K562 (cell line): Measurements from ENCODE around the gene ACTL7B. TPM values are rescaled to one million over a fixed set of nuclear protein-coding genes. Genes with fewer than 3 reads are reported as not detected.
"Not testable (repeated sequence)": the region's sequence is repeated elsewhere in the genome, so short reads cannot be mapped to it uniquely, and the experiment has no call there.

ENCODE experiments used
- ATAC-seq: fragments of 200-7000 bp; cut with Tn5 transposase; 3 replicates; pipeline ENCODE4 v1.9.1; 2020; ENCODE audit warnings: moderate library complexity
- BruUV-seq: library from RNA; stranded (reverse); fragments of 400-500 nt; replicated peaks from 2 replicates; lab custom pipeline; 2021; lab: Mats Ljungman, UMichigan
- CTCF ChIA-PET: fragments of 300-600 bp; formaldehyde crosslinking; extraction: SDS; loops from one replicate; lab custom pipeline; 2021; ENCODE audit warnings: low intra/inter-chr PET ratio; lab: Yijun Ruan, JAX
- POLR2A ChIA-PET: fragments of 300-600, 350-650 bp; sonication (Branson Sonifier 250); formaldehyde crosslinking; extraction: SDS; loops from one replicate; lab custom pipeline; 2021; ENCODE audit warnings: antibody characterized with exemption, inconsistent platforms; lab: Yijun Ruan, JAX
- DNase-seq, 4 experiments: peaks; one replicate each; pipeline versions ENCODE4 v3.0.0 to v3.0.0-alpha.2; 2011 to 2018; ENCODE audit warnings: low spot score in 3 of 4, mixed read lengths in 3 of 4; ENCODE audit errors: extremely low read depth in 1 of 4
- FAIRE-seq: peaks from 2 replicates; lab custom pipeline; 2011; peaks lifted over from hg19 to GRCh38; lab: Jason Lieb, UNC
- H2AFZ ChIP-seq: 2 replicates; pipeline ENCODE4 v1.6.0; 2011; ENCODE audit warnings: low read depth, low read length, control low read depth, inconsistent platforms
- H3K27ac ChIP-seq: fragments of 200-600 bp; 3 replicates; pipeline ENCODE4 v1.8.0; 2011; ENCODE audit warnings: low read depth, mild to moderate bottlenecking, control low read depth, inconsistent platforms, low read length, moderate library complexity, mixed read lengths; ENCODE audit errors: extremely low read depth
- H3K27me3 ChIP-seq, 2 experiments: fragments of 300-600 bp in 1 of 2; 2 replicates in 1 of 2; 3 replicates in 1 of 2; pipeline versions ENCODE4 v1.6.0 to v1.8.0; 2011; ENCODE audit warnings: inconsistent platforms in 2 of 2, low read length in 2 of 2, mild to moderate bottlenecking in 1 of 2, mixed read lengths in 1 of 2, moderate library complexity in 1 of 2; ENCODE audit not compliant: control insufficient read depth in 2 of 2, insufficient read depth in 2 of 2
- H3K36me3 ChIP-seq: fragments of 300-600 bp; 3 replicates; pipeline ENCODE4 v1.8.0; 2011; ENCODE audit warnings: mild to moderate bottlenecking, low read length, inconsistent platforms; ENCODE audit not compliant: control insufficient read depth, insufficient read depth
- H3K4me1 ChIP-seq, 2 experiments: fragments of 200-600 bp in 1 of 2; replicated peaks in 1 of 2; 2 replicates in 1 of 2; 3 replicates in 1 of 2; pipeline versions ENCODE4 v1.5.1 to v1.8.0; 2011; ENCODE audit warnings: inconsistent platforms in 2 of 2, low read length in 2 of 2, mild to moderate bottlenecking in 1 of 2, mixed read lengths in 1 of 2, moderate library complexity in 1 of 2; ENCODE audit not compliant: control insufficient read depth in 2 of 2, insufficient read depth in 2 of 2
- H3K4me2 ChIP-seq: 2 replicates; pipeline ENCODE4 v1.6.1; 2011; ENCODE audit warnings: low read length, control low read depth, inconsistent platforms, mixed read lengths; ENCODE audit not compliant: insufficient read depth
- H3K4me3 ChIP-seq: fragments of 200-600 bp; sonication (generic), shearing (Covaris generic); 2 replicates; pipeline ENCODE4 v1.5.1; 2016; ENCODE audit warnings: control low read depth, inconsistent platforms
- H3K79me2 ChIP-seq: fragments of 200-600 bp; 3 replicates; pipeline ENCODE4 v1.8.0; 2011; ENCODE audit warnings: low read length, inconsistent platforms; ENCODE audit not compliant: control insufficient read depth, insufficient read depth
- H3K9ac ChIP-seq, 2 experiments: 2 replicates each; pipeline versions ENCODE4 v1.6.0 to v1.6.1; 2011; ENCODE audit warnings: low read depth in 2 of 2, low read length in 2 of 2, control low read depth in 1 of 2, inconsistent platforms in 1 of 2, mild to moderate bottlenecking in 1 of 2, mixed read lengths in 1 of 2; ENCODE audit not compliant: insufficient read depth in 1 of 2
- H3K9me1 ChIP-seq: one replicate; pipeline ENCODE4 v1.6.0; 2011; ENCODE audit warnings: inconsistent platforms, mild to moderate bottlenecking, low read length, moderate library complexity; ENCODE audit not compliant: control insufficient read depth, insufficient read depth
- H3K9me3 ChIP-seq: replicated peaks from 2 replicates; pipeline ENCODE4 v1.5.1; 2011; ENCODE audit warnings: low read depth, low read length, inconsistent platforms; ENCODE audit not compliant: control insufficient read depth, insufficient read depth
- H4K20me1 ChIP-seq: replicated peaks from 2 replicates; pipeline ENCODE4 v1.6.1; 2011; ENCODE audit warnings: low read length, inconsistent platforms, mixed read lengths; ENCODE audit not compliant: control insufficient read depth, insufficient read depth
- E2F3 ChIP-seq: fragments of 250-450 bp; sonication (Bioruptor Pico); IDR thresholded peaks from 2 replicates; pipeline ENCODE4 v1.4.0; 2020; ENCODE audit warnings: mild to moderate bottlenecking
- KLF10 ChIP-seq: fragments of 250-450 bp; sonication (Bioruptor Pico); IDR thresholded peaks from 2 replicates; pipeline ENCODE4 v1.6.1; 2021; ENCODE audit warnings: matching md5 sums
- NR1H2 ChIP-seq: sonication (generic); formaldehyde crosslinking; IDR thresholded peaks from 2 replicates; pipeline ENCODE4 v1.4.0; 2020; ENCODE audit warnings: mild to moderate bottlenecking, missing genetic modification reagents
- PURB ChIP-seq: sonication (generic); formaldehyde crosslinking; IDR thresholded peaks from 2 replicates; pipeline ENCODE4 v1.9.0; 2021; ENCODE audit warnings: low read depth, mild to moderate bottlenecking, missing genetic modification reagents
- SAFB ChIP-seq: fragments of 200-400 bp; formaldehyde crosslinking; IDR thresholded peaks from 2 replicates; pipeline ENCODE4 v1.6.1; 2017; ENCODE audit warnings: low read depth, low read length, borderline replicate concordance
- SMAD4 ChIP-seq: fragments of 250-450 bp; sonication (Bioruptor Pico); conservative IDR thresholded peaks from 2 replicates; pipeline ENCODE4 v1.8.0; 2021; ENCODE audit warnings: inconsistent platforms, mild to moderate bottlenecking, moderate library complexity
- SP2 ChIP-seq: IDR thresholded peaks from 2 replicates; pipeline ENCODE4 v1.6.1; 2011; ENCODE audit warnings: mild to moderate bottlenecking, low read depth, low read length, moderate library complexity; ENCODE audit not compliant: poor library complexity, severe bottlenecking; ENCODE audit errors: extremely low read depth
- TEAD1 ChIP-seq, 2 experiments: fragments of 450-650 bp in 1 of 2; sonication (generic) in 1 of 2; formaldehyde crosslinking; IDR thresholded peaks; 2 replicates each; pipeline versions ENCODE4 v1.4.0 to v1.8.0; 2020 to 2022; ENCODE audit warnings: mild to moderate bottlenecking in 2 of 2, missing genetic modification reagents in 1 of 2
- ZBTB1 ChIP-seq: sonication (generic); formaldehyde crosslinking; IDR thresholded peaks from 2 replicates; pipeline ENCODE4 v1.8.1; 2023; ENCODE audit warnings: missing genetic modification reagents, low read depth, mild to moderate bottlenecking, borderline replicate concordance
- ZKSCAN3 ChIP-seq: fragments of 250-450 bp; sonication (Bioruptor Pico); IDR thresholded peaks from 2 replicates; pipeline ENCODE4 v1.4.0; 2020
- ZNF263 ChIP-seq: sonication (generic); formaldehyde crosslinking; IDR thresholded peaks from 2 replicates; pipeline ENCODE4 v1.8.0; 2022; ENCODE audit warnings: mild to moderate bottlenecking, missing genetic modification reagents, borderline replicate concordance
- WGBS: fragments of 100-300 bp; shearing (Covaris generic); methylation state at CpG from one replicate; pipeline ENCODE4 v1.1.6; 2016; ENCODE audit warnings: low coverage, mixed read lengths; ENCODE audit not compliant: insufficient coverage; ENCODE audit errors: missing lambda C conversion rate; 5-methylcytosine and 5-hydroxymethylcytosine counted together
- in situ Hi-C: fragments of 300-500 bp; cut with MboI; formaldehyde crosslinking; loops from 4 replicates; pipeline ENCODE4 v1.15.0; 2018; ENCODE audit warnings: inconsistent platforms, mixed read lengths
- intact Hi-C: fragments of 100-400 bp; cut with micrococcal nuclease; formaldehyde crosslinking; loops from 2 replicates; pipeline ENCODE4 v1.14.2; 2022
- polyA plus RNA-seq, 8 experiments: library from polyadenylated mRNA; depleted of rRNA in 4 of 8; stranded (reverse) in 5 of 8; unstranded in 3 of 8; fragments of >200 nt; fragmentation: Nextera tagmentation in 2 of 8; fragmentation: Illumina TruSeq in 1 of 8; extraction: Ambion mirVana in 2 of 8; extraction: Trizol in 1 of 8; gene quantifications; 2 replicates each; pipeline versions ENCODE4 v1.2.1 to v1.2.3, GENCODE V29; 2011 to 2014; ENCODE audit warnings: inconsistent platforms in 1 of 8, missing spikeins in 1 of 8
- total RNA-seq, 7 experiments: library from RNA; depleted of rRNA in 6 of 7; stranded (reverse); fragments of >200 nt in 6 of 7; fragmentation: Illumina TruSeq in 2 of 7; extraction: Trizol in 2 of 7; gene quantifications; 2 replicates each; pipeline versions ENCODE4 v1.2.1 to v1.2.3, GENCODE V29; 2011 to 2021; ENCODE audit warnings: low replicate concordance in 1 of 7
- TF ChIP-seq, protein P1 (sequence below), 2 experiments: fragments of 200-800 bp in 1 of 2; sonication (Bioruptor generic) in 1 of 2; sonication (generic) in 1 of 2; formaldehyde crosslinking in 1 of 2; IDR thresholded peaks in 1 of 2; conservative IDR thresholded peaks in 1 of 2; 2 replicates each; pipeline versions ENCODE4 v1.5.0 to v1.6.1; 2016 to 2020; ENCODE audit warnings: missing compliant biosample characterization in 1 of 2, missing genetic modification characterization in 1 of 2, missing genetic modification reagents in 1 of 2

Gene ACTL7B
- total and polyA plus RNA-seq, 9 of the 15 experiments (the other 6 are each of a cell fraction or from before 2014, with no cell fraction given), result not detected

DNA sequence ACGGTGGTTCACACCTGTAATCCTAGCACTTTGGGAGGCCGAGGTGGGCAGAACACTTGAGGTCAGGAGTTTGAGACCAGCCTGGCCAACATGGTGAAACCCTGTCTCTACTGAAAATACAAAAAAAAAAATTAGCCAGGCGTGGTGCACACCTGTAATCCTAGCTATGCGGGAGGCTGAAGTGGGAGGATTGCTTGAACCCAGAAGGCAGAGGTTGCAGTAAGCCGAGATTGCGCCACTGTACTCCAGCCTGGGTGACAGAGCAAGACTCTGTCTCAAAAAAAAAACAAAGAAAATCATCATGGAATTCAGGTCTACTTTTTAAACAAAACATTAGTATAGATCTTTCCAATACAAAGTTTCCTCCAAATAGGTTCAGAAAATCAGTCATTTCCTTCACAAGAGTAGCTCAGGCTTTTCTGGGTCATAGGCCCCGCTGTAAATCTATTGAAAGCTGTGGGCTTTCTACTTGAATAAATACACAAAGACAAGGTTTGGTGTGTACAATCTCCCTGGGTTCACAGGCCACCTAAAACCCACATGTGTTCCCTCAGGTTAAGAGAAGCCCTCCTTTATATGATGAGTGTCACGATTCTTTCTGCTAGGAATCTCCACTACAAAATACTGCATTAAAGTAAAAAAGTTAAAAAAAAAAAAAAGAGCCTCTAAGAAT is 43.4 kb upstream of the ACTL7B start:
- CTCF ChIA-PET, H3K4me1 ChIP-seq, H3K27ac ChIP-seq, H3K9ac ChIP-seq, H3K27me3 ChIP-seq, intact Hi-C loops, H3K79me2 ChIP-seq, in situ Hi-C loops, FAIRE-seq, BruUV-seq, H4K20me1 ChIP-seq, ATAC-seq, H3K9me1 ChIP-seq, H3K4me2 ChIP-seq, H3K9me3 ChIP-seq, H3K4me3 ChIP-seq, DNase-seq, H2AFZ ChIP-seq: not testable (repeated sequence)
- peaks cover 91% of the 10 kb centered on the region for H3K36me3 ChIP-seq
- WGBS, result 84% methylated on average over 8 of the region's 8 CpGs
- POLR2A ChIA-PET, result interaction anchor here (0.6 to 2.0 kb wide), 3 partner anchors 9 to 1502 kb away, joined by 3 to 8 read pairs (median 3); no protein-coding TSS in a partner anchor

DNA sequence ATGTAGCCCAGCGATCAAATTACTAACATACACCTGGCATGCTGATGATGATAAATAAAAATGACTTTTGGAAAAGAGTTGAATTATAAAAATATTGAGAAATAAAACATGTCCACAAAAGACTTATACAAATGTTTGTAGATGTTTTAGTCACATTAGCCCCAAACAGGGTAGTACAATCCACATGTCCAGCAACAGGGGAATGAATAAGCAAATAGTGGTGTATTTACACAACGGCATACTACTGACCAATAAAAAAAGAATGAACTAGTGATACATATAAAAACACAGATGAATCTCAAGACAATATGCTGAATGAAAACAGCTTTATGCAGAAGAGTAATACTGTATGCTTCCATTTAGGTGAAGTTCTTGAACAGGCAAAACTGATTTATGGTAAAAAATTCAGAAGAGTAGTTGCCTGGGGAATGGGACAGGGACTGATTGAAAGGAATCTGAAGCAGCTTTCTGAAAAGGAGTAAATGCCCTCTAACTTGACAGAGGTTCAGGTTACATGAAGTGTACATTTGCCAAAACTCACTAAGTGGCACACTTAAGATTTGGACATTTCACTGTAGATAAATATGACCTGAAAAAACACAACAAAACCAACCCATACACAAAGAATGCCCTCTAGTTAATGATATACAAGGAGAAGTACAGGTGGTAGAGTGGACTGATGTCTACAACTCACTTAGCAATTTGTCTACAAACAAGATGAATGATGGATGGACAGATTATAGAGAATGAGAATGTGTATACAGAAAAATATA is 41.7 kb upstream of the ACTL7B start:
- CTCF ChIA-PET, result interaction anchor here (0.5 kb wide), 1 partner anchor 173 kb away, joined by 3 read pairs; no protein-coding TSS in a partner anchor
- no peak overlapping the region for H3K4me2 ChIP-seq
- H3K9me1 ChIP-seq, result no peaks in the 10 kb centered on the region
- H3K4me1 ChIP-seq, result no peaks in the 10 kb centered on the region; a peak in 1 of 5 replicates
- H4K20me1 ChIP-seq, result no peaks in the 10 kb centered on the region
- no peak overlapping the region for H3K9ac ChIP-seq
- H2AFZ ChIP-seq, result no peak overlapping the region
- no peak overlapping the region for H3K27ac ChIP-seq
- POLR2A ChIA-PET, result no interaction called here
- peaks cover 91% of the 10 kb centered on the region for H3K36me3 ChIP-seq
- no peaks in the 10 kb centered on the region for H3K27me3 ChIP-seq
- no peak for TF ChIP-seq KLF10 (CRISPR knock-in tag)
- TF ChIP-seq SP2, result no peak
- no peak for TF ChIP-seq SMAD4 (CRISPR knock-in tag)
- TF ChIP-seq, protein P1, sequence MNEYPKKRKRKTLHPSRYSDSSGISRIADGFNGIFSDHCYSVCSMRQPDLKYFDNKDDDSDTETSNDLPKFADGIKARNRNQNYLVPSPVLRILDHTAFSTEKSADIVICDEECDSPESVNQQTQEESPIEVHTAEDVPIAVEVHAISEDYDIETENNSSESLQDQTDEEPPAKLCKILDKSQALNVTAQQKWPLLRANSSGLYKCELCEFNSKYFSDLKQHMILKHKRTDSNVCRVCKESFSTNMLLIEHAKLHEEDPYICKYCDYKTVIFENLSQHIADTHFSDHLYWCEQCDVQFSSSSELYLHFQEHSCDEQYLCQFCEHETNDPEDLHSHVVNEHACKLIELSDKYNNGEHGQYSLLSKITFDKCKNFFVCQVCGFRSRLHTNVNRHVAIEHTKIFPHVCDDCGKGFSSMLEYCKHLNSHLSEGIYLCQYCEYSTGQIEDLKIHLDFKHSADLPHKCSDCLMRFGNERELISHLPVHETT (CRISPR knock-in tag; conservative IDR thresholded peaks at IDR 0.05 in 1 of 2, IDR thresholded peaks at IDR 0.05 in 1 of 2), result no peak
- no peak for TF ChIP-seq PURB (CRISPR knock-in tag)
- no peak for TF ChIP-seq SAFB
- no peak for TF ChIP-seq ZBTB1
- TF ChIP-seq ZKSCAN3 (CRISPR knock-in tag), result no peak
- no peak for TF ChIP-seq E2F3 (CRISPR knock-in tag)
- no peak for TF ChIP-seq NR1H2
- TF ChIP-seq TEAD1 (CRISPR knock-in tag; IDR thresholded peaks at IDR 0.05), result no peak
- TF ChIP-seq ZNF263 (CRISPR knock-in tag), result no peak
- ATAC-seq (no peak), DNase-seq (no peak), FAIRE-seq (no peak)
- no peaks in the 10 kb centered on the region for H3K9me3 ChIP-seq
- H3K4me3 ChIP-seq, result no peak overlapping the region
- no peaks in the 10 kb centered on the region for H3K79me2 ChIP-seq
- in situ Hi-C loops (no loop called here), intact Hi-C loops (no loop called here)
- BruUV-seq, result no TSS peak
- WGBS, result 83% methylated on average over 2 of the region's 2 CpGs
